Left lung (tissue), 10 donors: ENCODE data around the gene ISCA2. TPM values are rescaled to one million over a fixed set of nuclear protein-coding genes. Genes with fewer than 3 reads are reported as not detected.

Experiments used
- ATAC-seq: fragments of 200-7000 bp; cut with Tn5 transposase; one replicate; pipeline ENCODE4 v1.9.1; 2020; ENCODE audit warnings: moderate library complexity
- DNase-seq, 4 donors: peaks; one replicate each; pipeline ENCODE4 v3.0.0-alpha.2; 2013 to 2020
- H3K27ac ChIP-seq, 2 donors: fragments of 200-600 bp; sonication (generic) in 1 of 2; one replicate each; pipeline versions ENCODE4 v1.5.0 to v1.8.0; 2020 to 2021
- H3K27me3 ChIP-seq, 2 donors: fragments of 200-600 bp; sonication (generic) in 1 of 2; one replicate each; pipeline versions ENCODE4 v1.5.0 to v1.8.0; 2020 to 2021
- H3K36me3 ChIP-seq, 2 donors: fragments of 200-600 bp; sonication (generic) in 1 of 2; one replicate each; pipeline versions ENCODE4 v1.5.0 to v1.8.0; 2020 to 2021
- H3K4me1 ChIP-seq, 2 donors: fragments of 200-600 bp; one replicate each; pipeline ENCODE4 v1.8.0; 2021
- H3K4me3 ChIP-seq, 2 donors: fragments of 200-600 bp; sonication (generic) in 1 of 2; one replicate each; pipeline versions ENCODE4 v1.5.0 to v1.8.0; 2020 to 2021; ENCODE audit warnings: mild to moderate bottlenecking in 1 of 2
- H3K9me3 ChIP-seq, 2 donors: fragments of 200-600 bp; sonication (generic) in 1 of 2; one replicate each; pipeline versions ENCODE4 v1.5.0 to v1.8.0; 2020 to 2021
- intact Hi-C, 2 donors: fragments of 100-400 bp; cut with DNase I; formaldehyde crosslinking; loops; one replicate each; pipeline versions ENCODE4 v1.11.2 to v1.14.2; 2022
- polyA plus RNA-seq, 6 donors: library from polyadenylated mRNA; unstranded; fragments of 120-200 nt; gene quantifications; one replicate each; pipeline ENCODE4 v1.2.1, GENCODE V29; 2013; ENCODE audit not compliant: insufficient read length in 6 of 6
- total RNA-seq, 2 donors: library from RNA; stranded (reverse); fragmentation: NEBNext Ultra II Directional; extraction: Animal tissue kit (Norgen Biotek cat#: 25700); gene quantifications; one replicate each; pipeline ENCODE4 v1.2.1, GENCODE V29; 2021
- TF ChIP-seq, protein P1 (sequence below), 2 donors: fragments of 200-600 bp; sonication (generic) in 1 of 2; IDR thresholded peaks; one replicate each; pipeline versions ENCODE4 v1.5.0 to v1.8.0; 2021; ENCODE audit warnings: antibody characterized with exemption in 2 of 2
- donor health status: DM: no; HTN: yes; CAD: no.
- donor health status: DM: no; HTN: no; CAD: no.

Gene ISCA2
- total and polyA plus RNA-seq, 8 donors: 22.7 to 35.2 (median 30.8) TPM

- Histone ChIP-seq H3K9me3 (no peaks in the 10 kb centered on the region), H3K27ac (no peak overlapping the region), H3K36me3 (peaks cover 0 to 6% of the 10 kb centered on the region in 2 donors), H3K4me1 (peaks cover 7 to 41% of the 10 kb centered on the region in 2 donors), H3K4me3 (no peak overlapping the region), H3K27me3 (no peaks in the 10 kb centered on the region)
- intact Hi-C loops: no loop called here
- DNase-seq (no peak), ATAC-seq (no peak)
- TF ChIP-seq, protein P1, sequence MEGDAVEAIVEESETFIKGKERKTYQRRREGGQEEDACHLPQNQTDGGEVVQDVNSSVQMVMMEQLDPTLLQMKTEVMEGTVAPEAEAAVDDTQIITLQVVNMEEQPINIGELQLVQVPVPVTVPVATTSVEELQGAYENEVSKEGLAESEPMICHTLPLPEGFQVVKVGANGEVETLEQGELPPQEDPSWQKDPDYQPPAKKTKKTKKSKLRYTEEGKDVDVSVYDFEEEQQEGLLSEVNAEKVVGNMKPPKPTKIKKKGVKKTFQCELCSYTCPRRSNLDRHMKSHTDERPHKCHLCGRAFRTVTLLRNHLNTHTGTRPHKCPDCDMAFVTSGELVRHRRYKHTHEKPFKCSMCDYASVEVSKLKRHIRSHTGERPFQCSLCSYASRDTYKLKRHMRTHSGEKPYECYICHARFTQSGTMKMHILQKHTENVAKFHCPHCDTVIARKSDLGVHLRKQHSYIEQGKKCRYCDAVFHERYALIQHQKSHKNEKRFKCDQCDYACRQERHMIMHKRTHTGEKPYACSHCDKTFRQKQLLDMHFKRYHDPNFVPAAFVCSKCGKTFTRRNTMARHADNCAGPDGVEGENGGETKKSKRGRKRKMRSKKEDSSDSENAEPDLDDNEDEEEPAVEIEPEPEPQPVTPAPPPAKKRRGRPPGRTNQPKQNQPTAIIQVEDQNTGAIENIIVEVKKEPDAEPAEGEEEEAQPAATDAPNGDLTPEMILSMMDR (IDR thresholded peaks at IDR 0.05): no peak
These were observed 1.8 kb downstream of the ISCA2 start for GRCh38 chr14:74495356-74495755.

GRCh38 chr14:74500417-74501134, 7.0 kb downstream of the ISCA2 start:
- Histone ChIP-seq H3K9me3 (no peaks in the 10 kb centered on the region), H3K27me3 (no peaks in the 10 kb centered on the region), H3K36me3 (peaks cover 0 to 6% of the 10 kb centered on the region in 2 donors), H3K4me3 (no peak overlapping the region), H3K27ac (no peak overlapping the region), H3K4me1 (peaks cover 0 to 7% of the 10 kb centered on the region in 2 donors)
- DNase-seq (no peak), ATAC-seq (peak; percentile 3)
- TF ChIP-seq, protein P1 (IDR thresholded peaks at IDR 0.05): no peak
- intact Hi-C loops: loop anchor here in 1 of 2 donors (10.0 kb wide), 1 partner anchor 114 kb away; the partner anchor contains the start of gene LTBP2

GRCh38 chr14:74501135-74501614, 7.6 kb downstream of the ISCA2 start:
- TF ChIP-seq, protein P1 (IDR thresholded peaks at IDR 0.05): peak; percentile 44 to 46
- ATAC-seq: peak; percentile 86
- H3K4me1 ChIP-seq: peaks cover 0 to 5% of the 10 kb centered on the region in 2 donors

GRCh38 chr14:74501691-74502090, 8.1 kb downstream of the ISCA2 start:
- Histone ChIP-seq H3K4me3 (no peak overlapping the region), H3K27ac (no peak overlapping the region)

More at GRCh38 chr14:74501135-74501614, 7.6 kb downstream of the ISCA2 start:
- DNase-seq: peak in 3 of 4 donors; percentile 62 to 88 (median 67)
- intact Hi-C loops: loop anchor here in 1 of 2 donors (10.0 kb wide), 1 partner anchor 114 kb away; the partner anchor contains the start of gene LTBP2
- H3K27me3 ChIP-seq: no peaks in the 10 kb centered on the region
- H3K27ac ChIP-seq: no peak overlapping the region
- peaks cover 0 to 7% of the 10 kb centered on the region in 2 donors for H3K36me3 ChIP-seq
- H3K4me3 ChIP-seq: no peak overlapping the region
- H3K9me3 ChIP-seq: no peaks in the 10 kb centered on the region

More at GRCh38 chr14:74501691-74502090, 8.1 kb downstream of the ISCA2 start:
- DNase-seq: no peak
- intact Hi-C loops: loop anchor here in 1 of 2 donors (10.0 kb wide), 1 partner anchor 113 kb away; the partner anchor contains the start of gene LTBP2
- no peak for ATAC-seq
- Histone ChIP-seq H3K36me3 (peaks cover 0 to 11% of the 10 kb centered on the region in 2 donors), H3K4me1 (peaks cover 0 to 5% of the 10 kb centered on the region in 2 donors), H3K27me3 (no peaks in the 10 kb centered on the region), H3K9me3 (no peaks in the 10 kb centered on the region)
- TF ChIP-seq, protein P1 (IDR thresholded peaks at IDR 0.05): no peak
